HepG2 (cell line): ENCODE data around the gene LRSAM1. TPM values are rescaled to one million over a fixed set of nuclear protein-coding genes. Genes with fewer than 3 reads are reported as not detected.
A peak's percentile ranks its signal among the peaks of the same experiment; 100 is the strongest.

Experiments used
- ATAC-seq: fragments of 200-7000 bp; cut with Tn5 transposase; 3 replicates; pipeline ENCODE4 v1.9.1; 2020; ENCODE audit warnings: mild to moderate bottlenecking, moderate library complexity
- BruUV-seq: library from RNA; stranded (reverse); fragments of 400-500 nt; replicated peaks from 2 replicates; lab custom pipeline; 2021; lab: Mats Ljungman, UMichigan
- CTCF ChIA-PET: fragments of 300-600 bp; formaldehyde crosslinking; extraction: SDS; loops from one replicate; lab custom pipeline; 2021; ENCODE audit warnings: low total read pairs, inconsistent platforms, low intra/inter-chr PET ratio; lab: Yijun Ruan, JAX
- POLR2A ChIA-PET: fragments of 350-600 bp; sonication (Branson Sonifier 250); formaldehyde crosslinking; loops from one replicate; lab custom pipeline; 2020; ENCODE audit warnings: antibody characterized with exemption, inconsistent platforms; lab: Yijun Ruan, JAX
- DNase-seq: peaks from one replicate; pipeline ENCODE4 v3.0.0-alpha.2; 2015; ENCODE audit warnings: low spot score
- FAIRE-seq: peaks from 3 replicates; lab custom pipeline; 2011; peaks lifted over from hg19 to GRCh38; lab: Jason Lieb, UNC
- H2AFZ ChIP-seq: one replicate; pipeline ENCODE4 v1.6.1; 2011; ENCODE audit warnings: low read length, inconsistent platforms
- H3K27ac ChIP-seq: fragments of 300-600 bp; 3 replicates; pipeline ENCODE4 v1.8.0; 2011; ENCODE audit warnings: mixed run types, mild to moderate bottlenecking, mixed read lengths, low read length, inconsistent platforms; ENCODE audit not compliant: insufficient read depth; ENCODE audit errors: extremely low read length
- H3K27me3 ChIP-seq, 2 experiments: fragments of 200-600 bp in 1 of 2; 2 replicates in 1 of 2; 3 replicates in 1 of 2; pipeline versions ENCODE4 v1.6.0 to v1.8.0; 2011; ENCODE audit warnings: low read length in 2 of 2, mild to moderate bottlenecking in 2 of 2, moderate library complexity in 2 of 2, inconsistent platforms in 1 of 2; ENCODE audit not compliant: insufficient read depth in 2 of 2, control insufficient read depth in 1 of 2
- H3K36me3 ChIP-seq, 2 experiments: fragments of 200-600 bp in 1 of 2; replicated peaks in 1 of 2; 2 replicates in 1 of 2; 3 replicates in 1 of 2; pipeline versions ENCODE4 v1.5.1 to v1.8.0; 2011; ENCODE audit warnings: low read length in 2 of 2, inconsistent platforms in 1 of 2; ENCODE audit not compliant: insufficient read depth in 2 of 2, control insufficient read depth in 1 of 2
- H3K4me1 ChIP-seq: 2 replicates; pipeline ENCODE4 v1.5.1; 2012; ENCODE audit warnings: low read length, inconsistent platforms; ENCODE audit not compliant: insufficient read depth
- H3K4me2 ChIP-seq: 2 replicates; pipeline ENCODE4 v1.6.0; 2011; ENCODE audit warnings: low read depth, low read length, inconsistent platforms
- H3K4me3 ChIP-seq, 3 experiments: fragments of 200-600 bp in 1 of 3; sonication (generic), shearing (Covaris generic) in 1 of 3; replicated peaks in 1 of 3; 2 replicates each; pipeline ENCODE4 v1.5.1; 2011 to 2016; ENCODE audit warnings: low read length in 3 of 3, inconsistent platforms in 2 of 3, low read depth in 2 of 3, mild to moderate bottlenecking in 2 of 3, control low read depth in 1 of 3, mixed read lengths in 1 of 3; ENCODE audit not compliant: insufficient read depth in 1 of 3
- H3K79me2 ChIP-seq: one replicate; pipeline ENCODE4 v1.6.1; 2011; ENCODE audit warnings: low read length, inconsistent platforms; ENCODE audit not compliant: insufficient read depth
- H3K9ac ChIP-seq: 2 replicates; pipeline ENCODE4 v1.6.0; 2011; ENCODE audit warnings: mild to moderate bottlenecking, low read depth, low read length, inconsistent platforms; ENCODE audit not compliant: insufficient read depth
- H3K9me3 ChIP-seq: 2 replicates; pipeline ENCODE4 v1.5.1; 2012; ENCODE audit warnings: mild to moderate bottlenecking, low read length
- H4K20me1 ChIP-seq: 2 replicates; pipeline ENCODE4 v1.6.0; 2011; ENCODE audit warnings: inconsistent platforms, mild to moderate bottlenecking, low read length, moderate library complexity; ENCODE audit not compliant: insufficient read depth
- KAT7 ChIP-seq: IDR thresholded peaks from 2 replicates; pipeline ENCODE4 v1.6.1; 2018; ENCODE audit warnings: borderline replicate concordance, missing compliant biosample characterization
- KDM4B ChIP-seq: sonication (generic); formaldehyde crosslinking; IDR thresholded peaks from 2 replicates; pipeline ENCODE4 v1.4.0; 2020; ENCODE audit warnings: missing genetic modification reagents
- STAG1 ChIP-seq: sonication (generic); formaldehyde crosslinking; IDR thresholded peaks from 2 replicates; pipeline ENCODE4 v1.4.0; 2020; ENCODE audit warnings: missing genetic modification reagents
- ZBTB1 ChIP-seq: sonication (generic); formaldehyde crosslinking; IDR thresholded peaks from 2 replicates; pipeline ENCODE4 v1.4.0; 2020; ENCODE audit warnings: missing genetic modification reagents, borderline replicate concordance
- ZBTB38 ChIP-seq: sonication (generic); formaldehyde crosslinking; IDR thresholded peaks from 2 replicates; pipeline ENCODE4 v1.5.1; 2020; ENCODE audit warnings: mild to moderate bottlenecking, missing genetic modification reagents
- ZNF468 ChIP-seq: sonication (generic); formaldehyde crosslinking; IDR thresholded peaks from 2 replicates; pipeline ENCODE4 v1.8.0; 2022; ENCODE audit warnings: mild to moderate bottlenecking, moderate library complexity, missing genetic modification reagents
- ZNF615 ChIP-seq: sonication (generic); formaldehyde crosslinking; IDR thresholded peaks from 2 replicates; pipeline ENCODE4 v1.5.0; 2020; ENCODE audit warnings: mild to moderate bottlenecking, missing genetic modification reagents, borderline replicate concordance
- WGBS: methylation state at CpG from one replicate; pipeline ENCODE4 v1.1.6; 2017; ENCODE audit warnings: low lambda C conversion rate; 5-methylcytosine and 5-hydroxymethylcytosine counted together
- in situ Hi-C: cut with HindIII; loops from 2 replicates; pipeline ENCODE4 v1.10.0; 2017; ENCODE audit warnings: low pct_unique_long_range_greater_than_20kb; ENCODE audit not compliant: extremely low pct_ligation_motif_present
- intact Hi-C: fragments of 100-400 bp; cut with micrococcal nuclease; formaldehyde crosslinking; loops from one replicate; pipeline ENCODE4 v1.10.0; 2022; ENCODE audit not compliant: unreplicated experiment
- polyA plus RNA-seq, 8 experiments: library from polyadenylated mRNA; depleted of rRNA in 3 of 8; stranded (reverse) in 7 of 8; unstranded in 1 of 8; fragments of >200 nt; fragmentation: Illumina TruSeq in 4 of 8; extraction: Trizol in 4 of 8; gene quantifications; 2 replicates each; pipeline versions ENCODE4 v1.2.1 to v1.2.3, GENCODE V29; 2011 to 2016; ENCODE audit warnings: low read depth in 4 of 8, missing spikeins in 1 of 8, mixed read lengths in 1 of 8; ENCODE audit not compliant: insufficient read depth in 1 of 8
- total RNA-seq, 5 experiments: library from RNA; depleted of rRNA; stranded (reverse); fragments of >200 nt; fragmentation: Illumina TruSeq; extraction: Trizol; gene quantifications; 2 replicates each; pipeline ENCODE4 v1.2.3, GENCODE V29; 2016; ENCODE audit warnings: low read depth in 1 of 5
- TF ChIP-seq, protein P1 (sequence below): sonication (generic); formaldehyde crosslinking; IDR thresholded peaks from 2 replicates; pipeline ENCODE4 v1.4.0; 2020; ENCODE audit warnings: missing genetic modification reagents
- TF ChIP-seq, protein P2 (sequence below): sonication (generic); formaldehyde crosslinking; IDR thresholded peaks from 2 replicates; pipeline ENCODE4 v1.4.0; 2020; ENCODE audit warnings: missing genetic modification reagents, borderline replicate concordance
- TF ChIP-seq, protein P3 (sequence below): sonication (generic); formaldehyde crosslinking; IDR thresholded peaks from 2 replicates; pipeline ENCODE4 v1.4.0; 2020; ENCODE audit warnings: missing genetic modification reagents
- TF ChIP-seq, protein P4 (sequence below): sonication (generic); formaldehyde crosslinking; IDR thresholded peaks from 2 replicates; pipeline ENCODE4 v1.5.0; 2020; ENCODE audit warnings: mild to moderate bottlenecking, missing genetic modification reagents, moderate library complexity

The LRSAM1 gene
- total and polyA plus RNA-seq, 2 of the 13 experiments (the other 11 are each of a cell fraction or from before 2014, with no cell fraction given): 8.7 to 10.2 TPM

DNA sequence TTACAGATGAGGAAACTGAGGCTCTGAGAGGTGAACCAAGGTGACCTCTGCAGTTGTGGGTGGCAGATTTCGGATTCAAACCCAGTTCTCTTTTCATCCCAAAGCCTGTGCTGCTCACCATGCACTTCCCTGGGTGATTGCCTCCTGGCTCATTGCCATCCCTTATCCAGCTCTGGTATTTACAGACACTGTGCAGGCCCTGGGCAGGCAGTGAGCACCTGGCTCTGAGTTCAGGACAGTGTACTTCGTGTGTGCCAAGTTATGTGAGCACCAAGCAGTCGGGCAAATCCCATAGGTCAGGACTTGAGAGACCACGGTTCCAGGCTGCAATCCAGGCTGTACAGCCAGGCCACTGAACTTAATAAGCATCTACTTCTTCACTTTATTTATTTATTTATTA, 1.4 kb downstream of the LRSAM1 start (continued):
- TF ChIP-seq, protein P1, sequence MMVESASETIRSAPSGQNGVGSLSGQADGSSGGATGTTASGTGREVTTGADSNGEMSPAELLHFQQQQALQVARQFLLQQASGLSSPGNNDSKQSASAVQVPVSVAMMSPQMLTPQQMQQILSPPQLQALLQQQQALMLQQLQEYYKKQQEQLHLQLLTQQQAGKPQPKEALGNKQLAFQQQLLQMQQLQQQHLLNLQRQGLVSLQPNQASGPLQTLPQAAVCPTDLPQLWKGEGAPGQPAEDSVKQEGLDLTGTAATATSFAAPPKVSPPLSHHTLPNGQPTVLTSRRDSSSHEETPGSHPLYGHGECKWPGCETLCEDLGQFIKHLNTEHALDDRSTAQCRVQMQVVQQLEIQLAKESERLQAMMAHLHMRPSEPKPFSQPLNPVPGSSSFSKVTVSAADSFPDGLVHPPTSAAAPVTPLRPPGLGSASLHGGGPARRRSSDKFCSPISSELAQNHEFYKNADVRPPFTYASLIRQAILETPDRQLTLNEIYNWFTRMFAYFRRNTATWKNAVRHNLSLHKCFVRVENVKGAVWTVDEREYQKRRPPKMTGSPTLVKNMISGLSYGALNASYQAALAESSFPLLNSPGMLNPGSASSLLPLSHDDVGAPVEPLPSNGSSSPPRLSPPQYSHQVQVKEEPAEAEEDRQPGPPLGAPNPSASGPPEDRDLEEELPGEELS (CRISPR knock-in tag): no peak
- TF ChIP-seq ZNF468 (no peak), ZBTB38 (CRISPR knock-in tag) (no peak)
- TF ChIP-seq, all 625 proteins: peak for 6

DNA sequence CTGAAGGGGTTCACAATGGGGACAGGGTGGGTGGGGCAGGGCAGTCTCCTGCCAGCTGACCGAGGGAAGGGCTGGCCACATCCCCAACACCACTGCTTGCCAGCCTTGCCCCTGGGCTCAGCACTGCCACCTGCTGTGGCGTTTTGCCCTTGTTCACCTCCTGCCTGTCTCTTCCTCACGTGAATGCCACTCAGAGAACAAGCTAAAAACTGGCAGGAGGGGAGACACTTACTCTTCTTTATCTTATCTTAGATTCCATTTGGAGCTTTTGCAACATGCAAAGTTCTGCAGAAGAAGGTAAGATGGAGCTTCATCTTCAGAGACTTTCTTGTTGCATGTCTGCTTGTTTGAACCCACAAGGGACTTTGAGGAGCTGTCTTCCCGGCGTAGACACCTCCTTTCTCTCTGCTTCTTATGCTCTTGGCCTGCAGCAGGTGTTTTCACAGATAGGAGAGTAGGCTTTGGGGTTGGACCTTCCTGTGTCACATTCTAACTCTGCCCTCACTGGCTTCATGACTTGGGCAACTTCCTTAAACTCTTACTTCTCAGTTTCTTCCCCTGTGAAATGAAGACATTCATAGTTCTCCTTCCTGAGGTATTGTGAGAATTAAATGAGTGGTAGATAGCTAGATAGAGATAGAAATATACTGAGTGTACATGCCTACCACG, 4.1 kb downstream of the LRSAM1 start:
- Histone ChIP-seq H3K36me3 (peaks cover 10 to 24% of the 10 kb centered on the region in 2 experiments; a peak in 4 of 5 replicates), H3K79me2 (peaks cover 9% of the 10 kb centered on the region), H3K4me3 (no peak overlapping the region), H3K9ac (no peak overlapping the region), H3K27ac (no peak overlapping the region), H4K20me1 (peaks cover 5% of the 10 kb centered on the region; the same call in 1 of the 2 replicates), H3K9me3 (no peaks in the 10 kb centered on the region), H3K27me3 (no peaks in the 10 kb centered on the region; a peak in 1 of 5 replicates), H3K4me1 (peaks cover 14% of the 10 kb centered on the region), H3K4me2 (no peak overlapping the region), H2AFZ (no peak overlapping the region)
- no TSS peak for BruUV-seq
- FAIRE-seq: no peak
- no peak for ATAC-seq
- CTCF ChIA-PET: no interaction called here
- in situ Hi-C loops (no loop called here), intact Hi-C loops (no loop called here)
- POLR2A ChIA-PET: interaction anchor here (2.0 kb wide), 1 partner anchor 8 kb away, joined by 4 read pairs; no protein-coding TSS in a partner anchor
- WGBS: 96% methylated on average over 5 of the region's 6 CpGs
- no peak for DNase-seq
- TF ChIP-seq, protein P2, sequence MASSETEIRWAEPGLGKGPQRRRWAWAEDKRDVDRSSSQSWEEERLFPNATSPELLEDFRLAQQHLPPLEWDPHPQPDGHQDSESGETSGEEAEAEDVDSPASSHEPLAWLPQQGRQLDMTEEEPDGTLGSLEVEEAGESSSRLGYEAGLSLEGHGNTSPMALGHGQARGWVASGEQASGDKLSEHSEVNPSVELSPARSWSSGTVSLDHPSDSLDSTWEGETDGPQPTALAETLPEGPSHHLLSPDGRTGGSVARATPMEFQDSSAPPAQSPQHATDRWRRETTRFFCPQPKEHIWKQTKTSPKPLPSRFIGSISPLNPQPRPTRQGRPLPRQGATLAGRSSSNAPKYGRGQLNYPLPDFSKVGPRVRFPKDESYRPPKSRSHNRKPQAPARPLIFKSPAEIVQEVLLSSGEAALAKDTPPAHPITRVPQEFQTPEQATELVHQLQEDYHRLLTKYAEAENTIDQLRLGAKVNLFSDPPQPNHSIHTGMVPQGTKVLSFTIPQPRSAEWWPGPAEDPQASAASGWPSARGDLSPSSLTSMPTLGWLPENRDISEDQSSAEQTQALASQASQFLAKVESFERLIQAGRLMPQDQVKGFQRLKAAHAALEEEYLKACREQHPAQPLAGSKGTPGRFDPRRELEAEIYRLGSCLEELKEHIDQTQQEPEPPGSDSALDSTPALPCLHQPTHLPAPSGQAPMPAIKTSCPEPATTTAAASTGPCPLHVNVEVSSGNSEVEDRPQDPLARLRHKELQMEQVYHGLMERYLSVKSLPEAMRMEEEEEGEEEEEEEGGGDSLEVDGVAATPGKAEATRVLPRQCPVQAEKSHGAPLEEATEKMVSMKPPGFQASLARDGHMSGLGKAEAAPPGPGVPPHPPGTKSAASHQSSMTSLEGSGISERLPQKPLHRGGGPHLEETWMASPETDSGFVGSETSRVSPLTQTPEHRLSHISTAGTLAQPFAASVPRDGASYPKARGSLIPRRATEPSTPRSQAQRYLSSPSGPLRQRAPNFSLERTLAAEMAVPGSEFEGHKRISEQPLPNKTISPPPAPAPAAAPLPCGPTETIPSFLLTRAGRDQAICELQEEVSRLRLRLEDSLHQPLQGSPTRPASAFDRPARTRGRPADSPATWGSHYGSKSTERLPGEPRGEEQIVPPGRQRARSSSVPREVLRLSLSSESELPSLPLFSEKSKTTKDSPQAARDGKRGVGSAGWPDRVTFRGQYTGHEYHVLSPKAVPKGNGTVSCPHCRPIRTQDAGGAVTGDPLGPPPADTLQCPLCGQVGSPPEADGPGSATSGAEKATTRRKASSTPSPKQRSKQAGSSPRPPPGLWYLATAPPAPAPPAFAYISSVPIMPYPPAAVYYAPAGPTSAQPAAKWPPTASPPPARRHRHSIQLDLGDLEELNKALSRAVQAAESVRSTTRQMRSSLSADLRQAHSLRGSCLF (CRISPR knock-in tag): no peak
- TF ChIP-seq, protein P3, sequence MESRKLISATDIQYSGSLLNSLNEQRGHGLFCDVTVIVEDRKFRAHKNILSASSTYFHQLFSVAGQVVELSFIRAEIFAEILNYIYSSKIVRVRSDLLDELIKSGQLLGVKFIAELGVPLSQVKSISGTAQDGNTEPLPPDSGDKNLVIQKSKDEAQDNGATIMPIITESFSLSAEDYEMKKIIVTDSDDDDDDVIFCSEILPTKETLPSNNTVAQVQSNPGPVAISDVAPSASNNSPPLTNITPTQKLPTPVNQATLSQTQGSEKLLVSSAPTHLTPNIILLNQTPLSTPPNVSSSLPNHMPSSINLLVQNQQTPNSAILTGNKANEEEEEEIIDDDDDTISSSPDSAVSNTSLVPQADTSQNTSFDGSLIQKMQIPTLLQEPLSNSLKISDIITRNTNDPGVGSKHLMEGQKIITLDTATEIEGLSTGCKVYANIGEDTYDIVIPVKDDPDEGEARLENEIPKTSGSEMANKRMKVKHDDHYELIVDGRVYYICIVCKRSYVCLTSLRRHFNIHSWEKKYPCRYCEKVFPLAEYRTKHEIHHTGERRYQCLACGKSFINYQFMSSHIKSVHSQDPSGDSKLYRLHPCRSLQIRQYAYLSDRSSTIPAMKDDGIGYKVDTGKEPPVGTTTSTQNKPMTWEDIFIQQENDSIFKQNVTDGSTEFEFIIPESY (CRISPR knock-in tag): peak; percentile 37; the same call in 1 of the 2 replicates
- TF ChIP-seq KAT7 (no peak), STAG1 (peak; percentile 31), ZBTB1 (CRISPR knock-in tag) (no peak), KDM4B (CRISPR knock-in tag) (no peak), ZNF615 (CRISPR knock-in tag) (no peak)
- TF ChIP-seq, protein P4, sequence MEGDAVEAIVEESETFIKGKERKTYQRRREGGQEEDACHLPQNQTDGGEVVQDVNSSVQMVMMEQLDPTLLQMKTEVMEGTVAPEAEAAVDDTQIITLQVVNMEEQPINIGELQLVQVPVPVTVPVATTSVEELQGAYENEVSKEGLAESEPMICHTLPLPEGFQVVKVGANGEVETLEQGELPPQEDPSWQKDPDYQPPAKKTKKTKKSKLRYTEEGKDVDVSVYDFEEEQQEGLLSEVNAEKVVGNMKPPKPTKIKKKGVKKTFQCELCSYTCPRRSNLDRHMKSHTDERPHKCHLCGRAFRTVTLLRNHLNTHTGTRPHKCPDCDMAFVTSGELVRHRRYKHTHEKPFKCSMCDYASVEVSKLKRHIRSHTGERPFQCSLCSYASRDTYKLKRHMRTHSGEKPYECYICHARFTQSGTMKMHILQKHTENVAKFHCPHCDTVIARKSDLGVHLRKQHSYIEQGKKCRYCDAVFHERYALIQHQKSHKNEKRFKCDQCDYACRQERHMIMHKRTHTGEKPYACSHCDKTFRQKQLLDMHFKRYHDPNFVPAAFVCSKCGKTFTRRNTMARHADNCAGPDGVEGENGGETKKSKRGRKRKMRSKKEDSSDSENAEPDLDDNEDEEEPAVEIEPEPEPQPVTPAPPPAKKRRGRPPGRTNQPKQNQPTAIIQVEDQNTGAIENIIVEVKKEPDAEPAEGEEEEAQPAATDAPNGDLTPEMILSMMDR (CRISPR knock-in tag): peak; percentile 41
